Measurements from ENCODE around the gene DPP6.

The DPP6 gene

GRCh38 chr7:154385214-154385613, 333.0 kb downstream of the DPP6 start:
- no peak for DNase-seq (ENCODE audit: low read depth)
- TF ChIP-seq CTCF (IDR thresholded peaks at IDR 0.05; ENCODE audit: low read depth, low read length, missing control alignments), result no peak
- no peak overlapping the region for H3K4me3 ChIP-seq (ENCODE audit: low read depth, low read length)

- H3K4me3 ChIP-seq (ENCODE audit: low read depth, low read length), result no peak overlapping the region
- DNase-seq (ENCODE audit: low read depth), result no peak
- no peak for TF ChIP-seq CTCF (IDR thresholded peaks at IDR 0.05; ENCODE audit: low read depth, low read length, missing control alignments)
Observed at GRCh38 chr7:154387252-154387651, 335.1 kb downstream of the DPP6 start.

GRCh38 chr7:154388412-154388811, 336.2 kb downstream of the DPP6 start:
- no peak for TF ChIP-seq CTCF (IDR thresholded peaks at IDR 0.05; ENCODE audit: low read depth, low read length, missing control alignments)
- DNase-seq (ENCODE audit: low read depth), result no peak
- H3K4me3 ChIP-seq (ENCODE audit: low read depth, low read length), result no peak overlapping the region

GRCh38 chr7:154388999-154389398, 336.8 kb downstream of the DPP6 start:
- no peak for TF ChIP-seq CTCF (IDR thresholded peaks at IDR 0.05; ENCODE audit: low read depth, low read length, missing control alignments)
- DNase-seq (ENCODE audit: low read depth), result no peak
- no peak overlapping the region for H3K4me3 ChIP-seq (ENCODE audit: low read depth, low read length)

GRCh38 chr7:154390961-154391360, 338.8 kb downstream of the DPP6 start:
- no peak overlapping the region for H3K4me3 ChIP-seq (ENCODE audit: low read depth, low read length)
- DNase-seq (ENCODE audit: low read depth), result no peak
- TF ChIP-seq CTCF (IDR thresholded peaks at IDR 0.05; ENCODE audit: low read depth, low read length, missing control alignments), result no peak

- no peak overlapping the region for H3K4me3 ChIP-seq (ENCODE audit: low read depth, low read length)
- DNase-seq (ENCODE audit: low read depth), result no peak
- TF ChIP-seq CTCF (IDR thresholded peaks at IDR 0.05; ENCODE audit: low read depth, low read length, missing control alignments), result no peak
Observed at GRCh38 chr7:154394804-154395203, 342.6 kb downstream of the DPP6 start.

GRCh38 chr7:154406312-154406711, 354.1 kb downstream of the DPP6 start:
- TF ChIP-seq CTCF (IDR thresholded peaks at IDR 0.05; ENCODE audit: low read depth, low read length, missing control alignments), result no peak

More at GRCh38 chr7:154406312-154406711, 354.1 kb downstream of the DPP6 start:
- no peak for DNase-seq (ENCODE audit: low read depth)
- no peak overlapping the region for H3K4me3 ChIP-seq (ENCODE audit: low read depth, low read length)
